Stimulated activated naive CD8-positive, alpha-beta T cell treated with anti-CD3 and anti-CD28 coated beads, Interleukin-15, Interleukin-2, amounts not matched to agents 100 U/mL and 50 U/mL, for 24 hours (primary cell): Measurements from ENCODE around the gene ANO7.

Experiments
- ATAC-seq: fragments of 150-1000 bp; cut with Tn5 transposase; one replicate; pipeline ENCODE4 v1.10.0; 2021
- DNase-seq: peaks from one replicate; pipeline ENCODE4 v3.0.0; 2021

ANO7 gene, protein sequence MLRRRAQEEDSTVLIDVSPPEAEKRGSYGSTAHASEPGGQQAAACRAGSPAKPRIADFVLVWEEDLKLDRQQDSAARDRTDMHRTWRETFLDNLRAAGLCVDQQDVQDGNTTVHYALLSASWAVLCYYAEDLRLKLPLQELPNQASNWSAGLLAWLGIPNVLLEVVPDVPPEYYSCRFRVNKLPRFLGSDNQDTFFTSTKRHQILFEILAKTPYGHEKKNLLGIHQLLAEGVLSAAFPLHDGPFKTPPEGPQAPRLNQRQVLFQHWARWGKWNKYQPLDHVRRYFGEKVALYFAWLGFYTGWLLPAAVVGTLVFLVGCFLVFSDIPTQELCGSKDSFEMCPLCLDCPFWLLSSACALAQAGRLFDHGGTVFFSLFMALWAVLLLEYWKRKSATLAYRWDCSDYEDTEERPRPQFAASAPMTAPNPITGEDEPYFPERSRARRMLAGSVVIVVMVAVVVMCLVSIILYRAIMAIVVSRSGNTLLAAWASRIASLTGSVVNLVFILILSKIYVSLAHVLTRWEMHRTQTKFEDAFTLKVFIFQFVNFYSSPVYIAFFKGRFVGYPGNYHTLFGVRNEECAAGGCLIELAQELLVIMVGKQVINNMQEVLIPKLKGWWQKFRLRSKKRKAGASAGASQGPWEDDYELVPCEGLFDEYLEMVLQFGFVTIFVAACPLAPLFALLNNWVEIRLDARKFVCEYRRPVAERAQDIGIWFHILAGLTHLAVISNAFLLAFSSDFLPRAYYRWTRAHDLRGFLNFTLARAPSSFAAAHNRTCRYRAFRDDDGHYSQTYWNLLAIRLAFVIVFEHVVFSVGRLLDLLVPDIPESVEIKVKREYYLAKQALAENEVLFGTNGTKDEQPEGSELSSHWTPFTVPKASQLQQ

DNA sequence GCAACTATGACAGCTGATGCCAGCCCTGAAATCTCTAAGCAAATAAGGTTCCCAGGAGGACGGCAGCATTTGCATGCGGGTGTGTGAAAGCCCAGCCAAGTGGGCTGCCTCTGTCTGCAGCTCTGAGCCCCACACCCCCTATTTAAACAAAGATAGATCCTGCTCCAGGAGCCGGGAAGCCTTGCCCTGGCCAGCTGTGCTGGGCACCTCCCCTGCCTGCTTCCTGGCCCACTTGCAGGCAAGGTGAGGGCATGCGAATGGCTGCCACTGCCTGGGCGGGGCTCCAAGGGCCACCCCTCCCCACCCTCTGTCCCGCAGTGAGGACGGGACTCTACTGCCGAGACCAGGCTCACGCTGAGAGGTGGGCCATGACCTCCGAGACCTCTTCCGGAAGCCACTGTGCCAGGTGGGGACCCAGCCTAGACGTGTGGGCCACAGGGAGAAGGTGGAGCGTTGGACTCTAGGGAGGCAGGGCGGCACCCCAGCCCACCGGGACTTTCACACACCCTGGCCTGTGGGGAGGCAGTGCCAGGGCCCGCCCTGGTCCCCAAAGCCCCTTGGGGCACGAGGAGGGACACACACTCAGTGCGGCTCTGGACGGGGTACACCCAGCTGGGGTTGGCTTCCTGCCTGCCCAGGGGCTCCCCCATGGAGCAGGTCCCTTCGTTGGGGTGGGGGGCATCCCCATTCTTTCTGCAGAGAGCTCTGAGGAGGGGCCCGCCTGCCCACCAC lies at the start of gene ANO7:
TSS of gene ANO7 (plus strand) at position 317 of the 732 bp plus-strand sequence. CDS start 1,387 bp downstream, outside the sequence.
- ATAC-seq: no peak

DNA sequence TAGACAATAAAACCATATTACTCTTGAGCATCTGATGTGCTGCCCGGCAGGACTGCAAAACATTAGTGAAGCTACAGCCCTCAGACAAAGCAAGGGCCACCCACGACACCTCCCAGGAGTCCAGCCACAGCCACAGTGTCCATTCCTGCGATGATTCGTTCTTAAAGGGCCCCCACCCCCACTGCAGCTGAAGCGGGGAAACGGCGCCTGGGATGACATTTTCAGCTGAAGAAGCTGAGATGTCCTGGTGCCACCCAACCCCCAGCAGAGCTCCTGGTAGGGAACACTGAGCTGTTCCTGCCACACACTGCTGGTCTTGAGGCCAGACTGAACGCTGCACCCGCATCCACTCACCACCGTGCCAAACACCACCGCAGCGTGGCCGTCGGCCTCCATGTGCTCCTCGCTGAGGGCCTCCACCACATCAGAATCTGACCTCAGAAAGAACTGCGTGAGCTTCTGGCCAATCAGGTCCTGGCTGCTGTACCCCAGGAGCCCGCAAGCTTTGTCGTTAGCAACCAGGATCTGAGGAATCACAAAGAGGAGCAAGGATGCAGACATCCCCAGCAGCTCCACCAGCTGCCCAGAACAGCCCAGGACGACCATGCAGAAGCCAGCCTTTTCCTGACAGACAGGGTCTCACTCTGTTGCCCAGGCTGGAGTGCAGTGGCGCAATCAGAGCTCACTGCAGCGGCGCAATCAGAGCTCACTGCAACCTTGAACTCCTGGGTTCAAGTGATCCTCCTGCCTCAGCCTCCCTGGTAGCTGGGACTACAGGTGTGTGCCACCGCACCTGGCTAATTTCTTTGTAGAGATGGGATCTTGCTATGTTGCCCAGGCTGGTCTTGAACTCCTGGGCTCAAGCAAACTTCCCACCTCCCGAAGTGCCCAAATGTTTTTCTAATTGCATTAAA lies 48.7 kb upstream of the ANO7 start:
- no peak for ATAC-seq
- no peak for DNase-seq

More for the DNA sequence above, at the start of gene ANO7:
- no peak for DNase-seq

DNA sequence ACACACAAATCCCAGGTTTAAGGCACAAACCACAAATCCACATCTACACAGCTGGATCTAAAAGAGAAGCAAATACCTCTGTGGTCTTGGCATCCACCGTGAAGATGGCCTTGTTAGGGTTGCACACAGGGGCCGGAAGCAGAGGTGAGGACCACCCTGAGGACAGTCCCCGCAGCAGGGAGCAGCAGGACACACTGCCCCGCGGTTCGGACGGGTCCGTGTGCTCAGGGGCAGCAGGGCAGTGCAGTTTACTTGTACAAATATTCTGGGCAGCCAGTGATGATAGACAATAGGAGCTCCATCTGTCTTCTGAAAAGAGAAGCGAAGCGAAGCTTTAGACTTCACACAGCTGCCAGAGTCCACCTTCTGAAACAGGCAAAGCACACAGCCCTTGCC lies 48.0 kb upstream of the ANO7 start:
- no peak for DNase-seq
- no peak for ATAC-seq

DNA sequence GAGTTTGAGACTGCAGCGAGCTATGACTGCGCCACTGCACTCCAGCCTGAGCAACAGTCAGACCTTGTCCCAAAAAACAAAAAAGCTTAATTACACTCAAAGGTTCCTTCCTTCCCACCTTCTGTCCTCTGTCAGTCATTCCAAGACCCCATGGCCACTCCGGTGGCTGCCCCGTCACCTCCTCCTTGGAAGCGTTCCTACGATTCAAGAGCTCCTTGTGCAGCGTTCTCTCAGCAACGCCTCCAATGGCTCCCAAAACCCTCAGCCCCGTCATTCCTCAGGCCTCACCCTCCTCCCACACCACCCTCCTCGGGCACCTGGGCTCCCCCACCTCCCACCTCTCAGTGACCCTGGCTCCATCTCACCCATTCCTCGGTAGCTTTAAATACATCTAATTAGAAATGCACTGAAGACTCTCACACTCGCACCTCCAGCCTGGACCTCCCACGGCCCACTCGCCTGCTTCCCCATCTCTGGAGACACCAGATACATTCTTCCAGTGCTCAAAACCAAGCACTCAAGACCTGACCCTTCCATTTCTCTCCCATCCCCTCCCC lies 47.2 kb upstream of the ANO7 start:
- DNase-seq (no peak), ATAC-seq (no peak)

DNA sequence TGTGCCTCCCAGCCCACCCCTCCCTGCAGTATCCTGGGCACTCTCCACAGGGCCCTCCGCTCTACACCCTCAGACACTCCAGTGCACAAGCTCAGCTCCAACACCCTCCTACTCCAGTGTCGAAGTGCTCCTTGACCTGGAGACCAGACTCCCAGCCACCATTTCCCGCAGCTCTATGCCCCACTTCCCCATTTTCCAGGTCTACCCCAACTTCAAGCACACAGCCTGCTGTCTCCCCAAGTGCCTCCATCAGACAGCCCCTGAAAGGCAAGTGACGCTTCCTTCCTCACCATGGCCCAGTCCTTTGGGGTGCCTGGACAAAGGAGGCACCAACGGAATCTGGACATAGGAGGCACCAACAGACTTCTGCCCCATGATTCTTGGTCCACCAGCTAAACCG lies 46.4 kb upstream of the ANO7 start:
- DNase-seq (no peak), ATAC-seq (no peak)

DNA sequence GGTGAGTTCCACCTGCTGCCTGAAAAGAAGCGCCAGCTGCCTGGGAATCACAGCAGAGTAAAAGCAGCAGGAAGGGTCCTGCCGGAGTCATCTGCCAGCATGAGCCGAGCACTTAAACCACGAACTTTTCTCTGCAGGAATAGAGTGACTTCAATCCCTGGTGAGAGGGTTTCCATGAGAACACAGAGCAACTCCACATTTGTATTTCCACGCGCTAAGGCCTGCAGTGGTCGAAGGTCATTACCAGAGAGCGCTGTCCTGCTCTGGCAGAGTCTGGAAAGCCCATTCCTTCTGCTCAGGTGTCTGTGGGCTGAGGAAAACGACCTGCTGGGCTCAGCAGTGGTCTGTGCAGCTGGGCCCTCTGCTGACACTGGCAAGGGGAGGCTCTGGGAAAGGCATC lies 45.9 kb upstream of the ANO7 start:
- DNase-seq (no peak), ATAC-seq (no peak)

DNA sequence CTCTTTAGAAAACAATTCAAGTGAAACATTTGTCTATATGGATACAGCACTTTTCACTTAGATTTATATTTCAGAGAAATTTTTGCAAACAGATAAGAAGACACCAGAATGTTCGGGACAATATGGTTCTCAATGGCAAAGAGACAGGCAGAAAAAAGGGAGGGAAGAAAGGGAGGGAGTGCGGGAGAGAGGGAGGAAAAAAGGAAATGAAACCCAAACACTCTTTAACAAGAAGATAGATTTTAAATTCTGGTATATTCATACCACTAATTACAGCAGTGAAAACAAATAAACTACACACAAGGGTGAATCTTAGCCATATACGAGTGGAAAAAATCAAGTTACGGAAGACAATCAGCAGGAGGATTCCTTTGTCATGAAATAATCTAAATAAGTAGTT lies 42.2 kb upstream of the ANO7 start:
- no peak for DNase-seq
- no peak for ATAC-seq

DNA sequence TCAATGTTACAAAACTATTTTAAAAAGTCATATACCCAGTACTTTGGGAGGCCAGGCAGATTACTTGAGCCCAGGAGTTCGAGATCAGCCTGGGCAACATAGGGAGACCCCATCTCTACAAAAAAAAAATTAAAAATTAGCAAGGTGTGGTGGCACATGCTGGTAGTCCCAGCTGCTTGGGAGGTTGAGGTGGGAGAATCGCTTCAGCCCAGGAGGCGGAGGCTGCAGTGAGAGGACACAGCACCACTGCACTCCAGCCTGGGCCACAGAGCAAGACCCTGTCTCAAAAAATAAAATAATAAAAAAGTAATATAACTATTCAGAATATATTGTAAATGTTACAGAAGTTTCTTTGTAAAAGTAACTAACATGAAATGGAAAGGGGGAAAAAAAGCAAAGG lies 41.1 kb upstream of the ANO7 start:
- DNase-seq: no peak
- no peak for ATAC-seq

DNA sequence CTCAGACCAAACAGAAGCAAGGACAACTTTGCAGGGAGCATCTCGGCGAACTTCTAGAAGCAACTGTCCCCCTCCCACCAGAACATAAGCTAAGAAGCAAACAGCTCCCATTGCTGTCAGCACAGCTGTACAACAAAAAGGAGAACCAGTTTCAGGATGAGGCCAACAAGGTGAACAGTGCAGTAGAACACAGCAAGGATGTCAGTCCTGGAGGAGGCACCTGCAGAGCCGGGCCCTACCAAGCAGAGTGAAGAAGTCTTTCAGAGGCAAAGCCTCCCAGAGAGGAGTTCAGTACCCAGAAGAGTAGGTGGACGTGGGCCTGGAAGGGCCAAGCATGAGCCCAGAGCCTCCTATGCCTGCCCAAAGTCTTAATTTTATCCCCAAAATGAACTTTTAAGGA lies 40.2 kb upstream of the ANO7 start:
- DNase-seq (no peak), ATAC-seq (no peak)

DNA sequence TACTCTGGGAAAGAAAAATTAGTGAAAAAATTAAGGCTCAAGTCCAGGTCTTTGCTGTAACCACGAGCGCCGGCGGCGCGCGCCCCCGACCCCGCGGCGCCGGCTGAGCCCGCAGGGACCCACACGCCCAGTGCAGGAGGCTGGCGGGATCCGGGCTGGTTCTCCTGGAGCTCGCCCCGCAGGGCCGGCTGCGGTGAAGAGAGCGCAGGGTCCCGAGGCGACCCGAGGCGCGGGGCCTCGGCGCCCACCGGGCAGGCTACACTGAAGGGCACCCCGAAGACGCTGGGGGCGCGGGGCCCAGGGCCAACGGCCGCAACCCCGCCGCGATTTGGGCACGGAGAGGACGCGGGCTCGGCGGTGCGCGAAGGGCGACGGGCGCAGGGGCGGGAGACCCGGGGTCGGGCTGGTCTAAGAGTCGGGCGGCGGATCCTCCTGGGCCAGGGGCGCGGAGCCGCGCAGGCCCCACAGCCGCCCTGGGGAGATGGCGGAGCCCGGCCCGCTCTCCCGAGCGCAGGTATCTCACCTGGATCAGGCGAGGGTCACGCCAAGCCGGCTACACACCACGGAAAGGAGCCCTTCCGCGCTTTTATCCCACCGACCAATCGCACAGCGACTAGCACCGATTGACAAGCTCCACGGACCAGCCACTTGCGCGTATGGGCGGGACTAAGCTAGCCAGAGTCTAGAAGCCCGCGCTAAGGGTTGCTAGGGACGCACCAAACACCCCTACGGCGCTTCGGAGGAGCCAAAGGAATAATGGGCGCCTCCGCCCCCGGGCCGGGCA lies 39.4 kb upstream of the ANO7 start, which contains the start of gene PASK:
TSS of gene PASK (minus strand) at position 582 of the 784 bp plus-strand sequence. CDS start 6,440 bp downstream, outside the sequence.
- DNase-seq (peak; percentile 93), ATAC-seq (peak; percentile 90)

DNA sequence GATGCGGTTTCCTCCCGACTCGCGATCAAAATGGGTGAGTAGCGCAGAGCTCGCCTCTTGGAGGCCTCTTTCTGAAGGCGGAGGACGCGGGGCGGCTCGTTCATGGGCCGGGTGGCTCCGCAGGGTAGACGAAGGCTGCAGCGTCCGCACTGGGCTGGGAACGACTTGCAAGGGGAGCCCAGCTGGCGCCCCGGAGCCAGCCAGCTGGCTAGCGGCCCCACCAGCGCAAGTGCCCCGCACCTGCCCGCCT lies 38.9 kb upstream of the ANO7 start:
- DNase-seq (no peak), ATAC-seq (peak; percentile 12)

DNA sequence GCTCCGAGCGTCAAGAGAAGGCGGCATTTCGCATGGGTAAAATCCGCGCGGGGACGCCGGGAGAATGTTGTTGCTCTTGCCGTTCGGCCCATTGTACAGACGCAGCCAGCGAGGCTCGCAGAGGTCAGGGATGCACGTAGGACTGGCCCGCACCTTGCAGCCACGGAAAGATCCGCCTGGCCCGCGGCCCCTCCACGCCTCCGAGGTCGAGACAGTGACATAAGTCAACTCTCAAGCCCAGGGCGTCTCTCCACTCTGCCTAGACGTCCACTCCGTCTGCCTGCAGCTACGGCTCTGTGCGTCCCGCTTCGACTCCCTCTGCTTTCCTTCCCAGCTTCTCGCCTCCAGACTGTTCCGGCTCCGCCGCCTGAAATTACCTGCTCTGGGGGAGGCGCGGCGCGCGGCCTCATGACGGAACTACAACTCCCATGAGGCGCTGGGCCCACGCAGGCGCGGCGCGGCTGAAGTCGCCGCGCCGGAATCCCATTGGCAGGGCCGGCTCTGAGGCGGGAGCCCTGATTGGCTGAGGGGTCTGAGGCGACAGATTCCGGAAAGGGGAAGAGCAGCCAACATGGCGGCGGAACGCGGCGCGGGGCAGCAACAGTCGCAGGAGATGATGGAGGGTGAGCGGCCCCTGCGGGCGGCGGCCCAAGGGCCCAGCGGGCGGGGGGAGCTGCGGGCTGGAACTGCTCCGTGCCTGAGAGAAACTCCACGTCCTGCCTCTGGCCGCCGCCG lies 38.4 kb upstream of the ANO7 start, which contains the start of gene PPP1R7:
TSS of gene PPP1R7 (plus strand) at position 543 of the 735 bp plus-strand sequence. CDS start at position 572, 29 bp downstream.
- ATAC-seq (peak; percentile 82), DNase-seq (peak; percentile 94)

DNA sequence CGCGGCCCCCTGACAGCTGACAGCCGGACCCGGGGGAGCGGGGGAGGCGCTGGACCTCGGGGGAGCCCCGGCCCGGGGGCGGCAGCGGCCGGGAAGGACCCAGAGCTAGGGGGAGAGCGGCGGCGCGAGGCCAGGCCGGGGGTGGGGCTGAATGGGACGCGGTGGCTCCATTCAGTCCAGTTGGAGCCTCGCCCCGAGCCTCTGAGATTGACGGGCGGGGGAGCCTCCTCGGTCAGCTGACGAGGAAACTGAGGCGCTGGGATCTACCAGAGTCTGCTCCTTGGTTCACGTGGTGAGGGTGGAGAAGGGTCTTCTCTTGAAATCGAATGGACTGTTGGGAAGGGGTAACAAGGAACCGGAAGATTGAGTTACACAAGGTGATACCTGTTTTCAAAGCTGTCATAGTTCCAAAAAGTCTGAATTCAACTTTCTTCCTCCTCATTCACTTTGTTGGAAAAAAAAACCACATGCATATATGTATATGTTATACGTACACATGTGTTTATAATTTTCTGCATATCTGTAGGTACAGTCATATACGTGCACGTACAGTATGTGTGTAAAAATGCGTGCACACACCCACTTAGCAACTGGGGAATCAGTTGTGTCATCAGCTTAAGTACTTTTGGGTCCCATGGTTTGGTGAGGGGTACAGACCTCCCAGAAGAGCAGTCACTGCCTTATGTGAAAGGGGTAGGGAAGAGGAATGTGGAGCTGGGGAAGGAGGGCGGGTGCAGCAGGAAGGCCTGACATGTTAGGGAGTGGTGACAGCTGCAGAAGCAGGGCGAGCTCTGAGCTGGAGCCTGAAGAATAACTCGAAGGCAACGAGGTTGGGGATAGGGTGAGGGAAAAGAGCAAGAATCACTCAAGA lies 37.6 kb upstream of the ANO7 start:
- peak; percentile 2 for ATAC-seq

DNA sequence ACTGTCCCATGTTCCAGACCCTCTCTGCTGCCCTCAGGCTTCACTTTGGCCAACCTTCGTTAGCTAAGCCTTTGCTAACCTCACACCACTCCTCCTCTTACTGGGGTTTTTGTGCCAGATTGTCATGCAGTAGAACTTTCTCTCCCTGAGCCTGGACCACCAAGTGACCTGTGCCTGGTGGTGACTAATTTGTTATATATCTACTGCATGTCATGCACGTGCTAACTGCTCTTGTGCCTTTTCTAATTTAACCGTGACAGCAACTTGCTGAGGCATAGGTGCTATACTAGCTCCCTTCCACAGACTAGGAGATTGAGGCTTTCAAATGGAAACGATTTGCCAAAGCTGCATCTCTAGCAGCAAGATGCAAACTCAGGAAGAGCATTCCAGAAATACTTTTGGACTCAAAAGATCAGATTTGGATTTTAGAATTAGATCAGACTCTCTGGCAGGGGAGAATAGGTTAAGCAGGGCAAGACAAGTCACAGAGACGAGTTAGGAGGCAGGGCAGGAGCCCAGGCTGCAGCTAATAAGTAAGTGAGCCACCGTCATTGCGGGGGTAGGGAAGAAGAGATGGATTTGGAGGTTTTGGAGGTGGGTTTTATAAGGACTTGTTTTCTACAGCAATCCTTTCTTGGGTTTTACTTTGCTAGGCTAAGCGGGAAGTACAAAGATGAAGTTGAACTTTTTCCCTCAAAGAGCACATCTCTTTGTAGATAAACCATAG lies 36.4 kb upstream of the ANO7 start:
- DNase-seq (no peak), ATAC-seq (no peak)

More for the DNA sequence above, 37.6 kb upstream of the ANO7 start:
- no peak for DNase-seq

DNA sequence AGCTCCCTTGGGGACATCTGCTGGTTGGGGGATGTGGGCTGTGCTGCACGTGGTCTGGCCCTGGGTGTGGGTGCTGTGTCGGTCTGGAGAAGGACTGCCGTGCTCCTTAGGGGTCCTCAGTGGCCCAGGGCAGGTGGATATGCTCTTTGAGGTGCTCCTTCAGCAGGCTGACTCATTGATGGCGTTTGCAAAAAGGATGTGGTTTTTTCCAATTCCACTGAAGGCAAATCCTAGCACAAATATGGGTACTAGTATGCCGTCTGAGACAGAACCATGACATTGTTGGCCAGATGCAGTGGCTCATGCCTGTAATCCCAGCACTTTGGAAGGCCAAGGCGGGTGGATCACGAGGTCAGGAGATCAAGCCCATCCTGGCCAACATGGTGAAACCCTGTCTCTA lies 34.9 kb upstream of the ANO7 start:
- ATAC-seq (no peak), DNase-seq (no peak)

DNA sequence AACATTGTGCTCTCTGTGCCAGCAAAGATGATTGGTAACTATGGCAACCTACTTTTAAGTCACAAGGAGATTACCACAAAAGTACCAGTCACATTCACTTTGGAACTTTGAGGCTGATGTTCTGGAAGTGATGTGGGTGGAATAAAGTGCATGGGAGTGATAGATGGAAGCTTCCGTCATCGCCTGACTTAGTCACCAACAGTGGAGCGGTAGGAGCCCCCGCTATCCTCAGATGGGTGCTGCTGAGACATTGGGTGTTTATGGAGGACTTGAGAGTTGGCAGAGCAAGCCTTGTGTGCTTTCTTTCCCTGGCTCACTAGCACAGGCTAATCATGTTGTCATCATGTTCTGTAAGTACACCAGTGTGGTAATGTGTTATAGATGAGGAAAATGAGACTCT lies 33.6 kb upstream of the ANO7 start:
- DNase-seq (no peak), ATAC-seq (peak; percentile 21)

DNA sequence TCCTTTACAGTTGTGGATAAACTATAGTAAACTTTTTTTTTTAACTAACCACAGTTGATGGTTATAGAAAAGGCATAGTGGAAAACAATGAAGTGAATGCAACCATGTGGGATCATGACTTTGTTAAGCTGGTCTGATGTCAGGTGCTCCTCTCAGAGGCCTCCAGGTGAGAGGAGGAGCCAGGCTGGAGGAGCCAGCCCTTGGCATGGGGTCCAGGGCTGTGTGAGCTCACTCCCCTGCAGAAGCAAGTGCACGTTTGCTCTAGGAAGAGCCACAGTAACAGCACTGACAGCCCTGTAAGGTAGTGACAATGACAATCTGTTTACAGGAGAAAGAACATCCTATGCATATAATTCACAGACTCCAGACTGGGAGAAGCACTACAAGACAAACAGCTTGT lies 32.5 kb upstream of the ANO7 start:
- DNase-seq: no peak
- ATAC-seq: no peak

DNA sequence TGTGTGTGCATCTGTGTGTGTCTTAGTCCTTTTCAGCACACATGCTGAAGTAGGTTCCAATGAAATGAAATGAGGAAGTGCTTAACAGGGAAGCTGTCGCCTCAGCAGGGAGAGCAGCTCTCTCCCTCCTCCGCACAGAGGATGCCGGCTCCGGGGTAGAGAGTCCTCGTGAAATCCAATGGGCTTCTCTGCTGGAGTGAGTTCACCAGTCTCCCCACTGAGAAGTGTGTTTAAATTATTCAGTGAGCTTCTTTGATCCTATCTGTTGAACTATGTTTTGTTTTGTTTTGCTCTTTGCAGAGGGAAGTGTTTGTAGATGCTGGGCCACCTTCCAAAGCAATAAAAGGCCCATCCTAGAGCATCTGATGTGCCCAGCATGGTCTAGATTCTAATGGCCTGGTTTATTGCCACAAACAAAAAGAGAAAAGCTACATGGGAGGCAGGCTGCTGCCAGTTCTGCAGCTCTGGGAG lies 31.5 kb upstream of the ANO7 start:
- DNase-seq: no peak

More for the DNA sequence above, 31.5 kb upstream of the ANO7 start:
- ATAC-seq: no peak
